Right lobe of liver (tissue), 4 donors: Measurements from ENCODE around the gene NMUR2.

Experiments used
- POLR2A ChIP-seq: fragments of 450-650 bp; IDR thresholded peaks from one replicate; pipeline ENCODE4 v1.6.1; 2017; ENCODE audit warnings: antibody characterized with exemption, mild to moderate bottlenecking
- TF ChIP-seq, protein P1 (sequence below), 4 donors: fragments of 200-600 bp in 3 of 4; fragments of 450-650 bp in 1 of 4; IDR thresholded peaks; one replicate each; pipeline versions ENCODE4 v1.5.1 to v1.8.0; 2016 to 2022; ENCODE audit warnings: antibody characterized with exemption in 4 of 4, mild to moderate bottlenecking in 2 of 4
- donor health status: DM: no; HTN: no; CAD: no.
- donor health status: DM: no; HTN: no; CAD: no.
- donor health status: DM: no; HTN: yes; CAD: no.

DNA sequence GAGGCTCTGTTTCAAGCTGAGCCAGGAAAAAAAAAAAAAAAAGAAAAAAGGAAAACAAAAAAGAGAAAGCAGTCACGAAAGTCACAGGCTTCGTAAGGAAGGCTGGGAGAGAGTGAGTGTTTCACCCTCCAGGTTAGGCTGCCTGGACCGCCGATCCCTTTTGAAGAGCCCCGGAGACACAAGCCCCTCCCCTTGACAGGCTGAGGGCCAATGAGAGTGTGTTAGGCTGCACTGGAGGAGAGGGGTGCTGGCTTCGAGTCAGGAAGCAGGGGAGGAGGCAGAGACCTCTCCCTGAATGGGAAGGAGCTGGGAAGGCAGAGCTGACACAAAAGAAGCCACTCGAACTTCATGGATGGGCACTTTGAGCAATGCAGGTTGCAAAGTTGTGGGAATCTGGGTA, at the start of gene NMUR2:
- TF ChIP-seq, protein P1, sequence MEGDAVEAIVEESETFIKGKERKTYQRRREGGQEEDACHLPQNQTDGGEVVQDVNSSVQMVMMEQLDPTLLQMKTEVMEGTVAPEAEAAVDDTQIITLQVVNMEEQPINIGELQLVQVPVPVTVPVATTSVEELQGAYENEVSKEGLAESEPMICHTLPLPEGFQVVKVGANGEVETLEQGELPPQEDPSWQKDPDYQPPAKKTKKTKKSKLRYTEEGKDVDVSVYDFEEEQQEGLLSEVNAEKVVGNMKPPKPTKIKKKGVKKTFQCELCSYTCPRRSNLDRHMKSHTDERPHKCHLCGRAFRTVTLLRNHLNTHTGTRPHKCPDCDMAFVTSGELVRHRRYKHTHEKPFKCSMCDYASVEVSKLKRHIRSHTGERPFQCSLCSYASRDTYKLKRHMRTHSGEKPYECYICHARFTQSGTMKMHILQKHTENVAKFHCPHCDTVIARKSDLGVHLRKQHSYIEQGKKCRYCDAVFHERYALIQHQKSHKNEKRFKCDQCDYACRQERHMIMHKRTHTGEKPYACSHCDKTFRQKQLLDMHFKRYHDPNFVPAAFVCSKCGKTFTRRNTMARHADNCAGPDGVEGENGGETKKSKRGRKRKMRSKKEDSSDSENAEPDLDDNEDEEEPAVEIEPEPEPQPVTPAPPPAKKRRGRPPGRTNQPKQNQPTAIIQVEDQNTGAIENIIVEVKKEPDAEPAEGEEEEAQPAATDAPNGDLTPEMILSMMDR (IDR thresholded peaks at IDR 0.05), result no peak
- no peak for TF ChIP-seq POLR2A
